ENCODE data around the gene HMGB2.

DNA sequence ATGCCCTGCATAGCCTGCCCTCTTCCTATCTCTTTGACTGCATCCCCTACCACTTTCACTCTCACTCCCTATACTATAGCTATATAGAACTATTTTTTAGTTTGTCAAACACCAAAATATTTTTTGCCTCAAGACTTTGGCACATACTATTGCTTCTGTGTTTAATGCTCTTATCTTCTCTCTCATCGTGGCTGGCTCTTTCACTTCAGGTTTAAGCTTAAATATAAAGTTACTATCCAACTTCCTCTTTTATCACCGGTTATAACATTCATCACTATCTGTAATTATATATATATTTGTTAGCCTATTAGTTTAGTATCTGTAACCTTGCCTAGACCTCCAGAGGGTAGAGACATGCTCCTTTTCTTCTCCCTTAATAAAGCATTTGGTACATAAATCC lies 11.5 kb upstream of the HMGB2 start:
- TF ChIP-seq POLR2AphosphoS5 (IDR thresholded peaks at IDR 0.05; ENCODE audit: low read depth, low read length) (no peak), TAF1 (IDR thresholded peaks at IDR 0.05; ENCODE audit: borderline replicate concordance, low read depth, low read length) (no peak), POLR2A (IDR thresholded peaks at IDR 0.05; ENCODE audit: low read depth, low read length) (no peak)

Data from GM12892 (cell line).